Common myeloid progenitor, CD34-positive (primary cell): ENCODE data around the gene PVR.
"Not testable (repeated sequence)": the region's sequence is repeated elsewhere in the genome, so short reads cannot be mapped to it uniquely, and the experiment has no call there.

ENCODE experiments used
- CTCF ChIA-PET: fragments of 350-600 bp; sonication (Branson Sonifier 250); formaldehyde crosslinking; loops from one replicate; lab custom pipeline; 2021; ENCODE audit warnings: antibody characterized with exemption; lab: Charles Lee
- POLR2A ChIA-PET: fragments of 350-600 bp; sonication (Branson Sonifier 250); formaldehyde crosslinking; loops from one replicate; lab custom pipeline; 2021; ENCODE audit warnings: antibody characterized with exemption; lab: Charles Lee
- DNase-seq, 3 donors: peaks; one replicate each; pipeline versions ENCODE4 v3.0.0 to v3.0.0-alpha.2; 2013
- H3K27ac ChIP-seq, 2 experiments: 1 replicate in 1 of 2; 2 replicates in 1 of 2; pipeline ENCODE4 v1.7.0; 2013; ENCODE audit warnings: inconsistent platforms in 2 of 2, low read length in 2 of 2, mild to moderate bottlenecking in 2 of 2, low read depth in 1 of 2, moderate library complexity in 1 of 2; ENCODE audit not compliant: severe bottlenecking in 2 of 2, insufficient read depth in 1 of 2, poor library complexity in 1 of 2
- H3K27me3 ChIP-seq, 5 experiments: replicated peaks in 2 of 5; 1 replicate in 3 of 5; 2 replicates in 2 of 5; pipeline versions ENCODE4 v1.6.1 to v1.7.0; 2013; ENCODE audit warnings: low read length in 4 of 5, mild to moderate bottlenecking in 2 of 5, moderate library complexity in 2 of 5, inconsistent platforms in 1 of 5; ENCODE audit not compliant: insufficient read depth in 5 of 5, control insufficient read depth in 4 of 5
- H3K36me3 ChIP-seq, 4 experiments: 1 replicate in 2 of 4; 2 replicates in 2 of 4; pipeline versions ENCODE4 v1.6.1 to v1.7.0; 2013; ENCODE audit warnings: low read length in 3 of 4, control low read depth in 1 of 4, mild to moderate bottlenecking in 1 of 4; ENCODE audit not compliant: control insufficient read depth in 4 of 4, insufficient read depth in 4 of 4
- H3K4me1 ChIP-seq, 4 experiments: 1 replicate in 3 of 4; 2 replicates in 1 of 4; pipeline versions ENCODE4 v1.6.1 to v1.7.1; 2013; ENCODE audit warnings: low read length in 3 of 4, mild to moderate bottlenecking in 3 of 4, control low read depth in 1 of 4, inconsistent platforms in 1 of 4, moderate library complexity in 1 of 4; ENCODE audit not compliant: control insufficient read depth in 4 of 4, insufficient read depth in 4 of 4; ENCODE audit errors: control extremely low read depth in 1 of 4
- H3K4me3 ChIP-seq, 7 experiments: 1 replicate in 4 of 7; 2 replicates in 3 of 7; pipeline versions ENCODE4 v1.5.1 to v1.7.0; 2013; ENCODE audit warnings: mild to moderate bottlenecking in 7 of 7, low read length in 6 of 7, moderate library complexity in 6 of 7, inconsistent platforms in 2 of 7, low read depth in 2 of 7, control low read depth in 1 of 7; ENCODE audit not compliant: insufficient read depth in 4 of 7, control insufficient read depth in 1 of 7; ENCODE audit errors: extremely low read depth in 1 of 7
- H3K9me3 ChIP-seq, 5 experiments: 1 replicate in 4 of 5; 2 replicates in 1 of 5; pipeline versions ENCODE4 v1.6.1 to v1.7.1; 2013; ENCODE audit warnings: low read length in 4 of 5, mild to moderate bottlenecking in 2 of 5, inconsistent platforms in 1 of 5, low read depth in 1 of 5, moderate library complexity in 1 of 5; ENCODE audit not compliant: control insufficient read depth in 4 of 5, insufficient read depth in 2 of 5; ENCODE audit errors: control extremely low read depth in 1 of 5
- WGBS: methylation state at CpG from one replicate; pipeline ENCODE4 v1.1.5; 2013; ENCODE audit not compliant: insufficient coverage; 5-methylcytosine and 5-hydroxymethylcytosine counted together

Gene PVR

GRCh38 chr19:44668985-44669764, 25.5 kb downstream of the PVR start:
- CTCF ChIA-PET: interaction anchor here (1.0 kb wide), 1 partner anchor 98 kb away, joined by 3 read pairs; no protein-coding TSS in a partner anchor

GRCh38 chr19:44670027-44670426, 26.3 kb downstream of the PVR start:
- CTCF ChIA-PET, H3K4me3 ChIP-seq, H3K27ac ChIP-seq, H3K4me1 ChIP-seq, H3K27me3 ChIP-seq, DNase-seq, POLR2A ChIA-PET, H3K36me3 ChIP-seq, H3K9me3 ChIP-seq: not testable (repeated sequence)
- WGBS: 100% methylated on average over 1 of the region's 2 CpGs

More at GRCh38 chr19:44668985-44669764, 25.5 kb downstream of the PVR start:
- WGBS: 94% methylated on average over 2 of the region's 2 CpGs
- no peak overlapping the region for H3K4me3 ChIP-seq
- DNase-seq: no peak
- H3K4me1 ChIP-seq: no peaks in the 10 kb centered on the region
- no peaks in the 10 kb centered on the region for H3K27me3 ChIP-seq
- H3K36me3 ChIP-seq: no peaks in the 10 kb centered on the region
- H3K9me3 ChIP-seq: no peaks in the 10 kb centered on the region
- POLR2A ChIA-PET: no interaction called here
- H3K27ac ChIP-seq: no peak overlapping the region

- Histone ChIP-seq H3K4me1 (no peaks in the 10 kb centered on the region), H3K4me3 (no peak within 1 kb of the TSS), H3K27ac (no peak within 1 kb of the TSS), H3K9me3 (no peaks in the 10 kb centered on the region), H3K27me3 (no peaks in the 10 kb centered on the region), H3K36me3 (no peaks in the 10 kb centered on the region)
- 100% methylated on average over 1 of the region's 2 CpGs for WGBS
- ChIA-PET POLR2A (no interaction called here), CTCF (interaction anchor here (2.5 kb wide), 1 partner anchor 9 kb away, joined by 10 read pairs; no protein-coding TSS in a partner anchor)
- DNase-seq: no peak
Observed at GRCh38 chr19:44671400-44671799, 27.7 kb downstream of the PVR start, which contains the start of gene CEACAM19. CEACAM19 (plus strand) TSS chr19:44671482; CDS start chr19:44671932, 450 bp downstream.

GRCh38 chr19:44672226-44672625, 28.5 kb downstream of the PVR start:
- no peaks in the 10 kb centered on the region for H3K36me3 ChIP-seq
- no peak overlapping the region for H3K27ac ChIP-seq
- 92% methylated on average over 1 of the region's 1 CpG for WGBS
- H3K4me3 ChIP-seq: no peak overlapping the region
- no peaks in the 10 kb centered on the region for H3K27me3 ChIP-seq
- no peaks in the 10 kb centered on the region for H3K9me3 ChIP-seq
- POLR2A ChIA-PET: no interaction called here
- CTCF ChIA-PET: interaction anchor here (2.5 kb wide), 1 partner anchor 10 kb away, joined by 10 read pairs; no protein-coding TSS in a partner anchor
- DNase-seq: no peak
- H3K4me1 ChIP-seq: no peaks in the 10 kb centered on the region

GRCh38 chr19:44673510-44673909, 29.8 kb downstream of the PVR start:
- H3K9me3 ChIP-seq: no peaks in the 10 kb centered on the region
- CTCF ChIA-PET: interaction anchor here (1.1 to 2.5 kb wide), 2 partner anchors 11 to 19 kb away, joined by 3 to 10 read pairs; no protein-coding TSS in a partner anchor
- 100% methylated on average over 3 of the region's 4 CpGs for WGBS
- H3K27ac ChIP-seq: no peak overlapping the region
- POLR2A ChIA-PET: no interaction called here
- H3K36me3 ChIP-seq: no peaks in the 10 kb centered on the region
- H3K4me1 ChIP-seq: no peaks in the 10 kb centered on the region
- no peaks in the 10 kb centered on the region for H3K27me3 ChIP-seq
- no peak overlapping the region for H3K4me3 ChIP-seq
- DNase-seq: no peak

- H3K9me3 ChIP-seq: no peaks in the 10 kb centered on the region
- H3K27me3 ChIP-seq: no peaks in the 10 kb centered on the region
- ChIA-PET POLR2A (interaction anchor here (0.7 kb wide), 1 partner anchor 51 kb away, joined by 3 read pairs; no protein-coding TSS in a partner anchor), CTCF (no interaction called here)
- no peaks in the 10 kb centered on the region for H3K4me1 ChIP-seq
- no peak overlapping the region for H3K27ac ChIP-seq
- no peaks in the 10 kb centered on the region for H3K36me3 ChIP-seq
- H3K4me3 ChIP-seq: no peak overlapping the region
- no peak for DNase-seq
- WGBS: 98% methylated on average over 5 of the region's 6 CpGs
Observed at GRCh38 chr19:44675521-44675920, 31.8 kb downstream of the PVR start.
